ENCODE data around the gene HNRNPF.

GRCh38 chr10:43407148-43407575 lies 1.8 kb downstream of the HNRNPF start:
- TF ChIP-seq RAD21 (IDR thresholded peaks at IDR 0.05; ENCODE audit: low read depth) (no peak), SP1 (IDR thresholded peaks at IDR 0.05; ENCODE audit: low read depth) (no peak), MAX (IDR thresholded peaks at IDR 0.05) (no peak), CTCF (IDR thresholded peaks at IDR 0.05 in 2 of 3, conservative IDR thresholded peaks at IDR 0.05 in 1 of 3; ENCODE audit: borderline replicate concordance in 1 of 3, insufficient read depth in 1 of 3, low read depth in 2 of 3, low read length in 2 of 3) (no peak), EZH2phosphoT487 (IDR thresholded peaks at IDR 0.05; ENCODE audit: borderline replicate concordance) (no peak), ATF3 (IDR thresholded peaks at IDR 0.05) (no peak), SRF (IDR thresholded peaks at IDR 0.05; ENCODE audit: low read depth) (no peak), ELF1 (IDR thresholded peaks at IDR 0.05; ENCODE audit: borderline replicate concordance, low read depth) (no peak)
